GM20000 (cell line): ENCODE results near the gene CD2.

Experiments
- DNase-seq: peaks from one replicate; pipeline ENCODE4 v3.0.0; 2012; ENCODE audit warnings: low spot score
- CTCF ChIP-seq: IDR thresholded peaks from 2 replicates; pipeline ENCODE4 v1.5.1; 2012; ENCODE audit warnings: mild to moderate bottlenecking, control low read depth; ENCODE audit errors: extremely low read depth, missing control alignments

Gene CD2

GRCh38 chr1:116711263-116711840 lies 42.9 kb upstream of the CD2 start:
- no peak for TF ChIP-seq CTCF
- no peak for DNase-seq

GRCh38 chr1:116712510-116712909 lies 41.7 kb upstream of the CD2 start:
- no peak for DNase-seq
- no peak for TF ChIP-seq CTCF

- no peak for TF ChIP-seq CTCF
Measured at GRCh38 chr1:116713474-116713873, 40.8 kb upstream of the CD2 start.

GRCh38 chr1:116716391-116716790 lies 37.8 kb upstream of the CD2 start:
- TF ChIP-seq CTCF, result no peak
- DNase-seq, result no peak

More at GRCh38 chr1:116713474-116713873, 40.8 kb upstream of the CD2 start:
- DNase-seq, result no peak

- DNase-seq, result no peak
- no peak for TF ChIP-seq CTCF
Measured at GRCh38 chr1:116717318-116717717, 36.9 kb upstream of the CD2 start.

- DNase-seq, result no peak
- TF ChIP-seq CTCF, result no peak
Measured at GRCh38 chr1:116720364-116721038, 33.7 kb upstream of the CD2 start.

- TF ChIP-seq CTCF, result no peak
- no peak for DNase-seq
Measured at GRCh38 chr1:116721039-116721405, 33.2 kb upstream of the CD2 start.
